ENCODE results near the gene SMG9. TPM values are rescaled to one million over a fixed set of nuclear protein-coding genes. Genes with fewer than 3 reads are reported as not detected.
A peak's percentile ranks its signal among the peaks of the same experiment; 100 is the strongest.

The SMG9 gene
- total RNA-seq, 1 donor from 2014 or later, result 44.7 TPM

DNA sequence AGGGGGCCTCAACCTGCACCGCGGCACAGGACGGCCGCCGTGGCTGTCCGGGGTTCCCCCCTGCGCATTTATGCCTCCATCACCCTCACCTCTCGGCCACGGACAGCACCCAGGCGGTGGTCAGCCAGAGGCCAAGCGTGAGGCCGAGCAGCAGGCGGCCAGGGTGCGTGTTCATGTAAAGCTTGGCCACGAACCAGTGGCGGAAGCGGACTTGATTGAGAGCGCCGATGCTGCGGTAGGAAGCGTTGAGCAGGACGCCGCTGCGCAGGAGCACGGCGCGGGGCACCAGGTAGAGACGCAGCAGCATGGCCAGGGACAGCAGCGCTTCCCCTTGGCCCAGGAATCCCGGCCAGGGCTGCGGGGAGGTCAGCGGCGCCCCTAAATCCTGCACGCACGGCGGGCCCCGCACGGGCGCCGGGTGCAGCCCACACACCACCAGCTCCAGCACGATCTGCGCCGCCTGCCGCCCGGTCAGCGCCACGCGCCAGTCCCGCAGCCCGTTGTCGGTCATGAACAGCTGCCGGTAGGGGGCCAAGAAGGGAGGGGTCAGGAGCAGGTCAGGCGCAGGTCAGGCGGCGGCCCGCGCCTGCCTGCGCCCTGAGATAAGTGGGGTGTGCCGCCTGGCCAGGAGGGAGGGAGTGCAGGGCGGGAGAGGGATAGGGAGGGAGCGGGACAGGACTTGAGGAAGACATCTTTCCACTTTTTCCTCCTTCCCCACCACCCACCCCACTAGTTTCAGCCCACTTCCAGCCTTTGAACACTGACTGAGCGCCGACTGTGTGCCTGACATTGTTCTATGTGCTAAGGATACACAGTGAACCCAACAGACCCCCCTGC lies 19.6 kb upstream of the SMG9 start:
- H3K9me3 ChIP-seq, result no peaks in the 10 kb centered on the region
- intact Hi-C loops (cut with DNase I), result no loop called here
- peak overlapping the region; percentile 22 for H3K4me3 ChIP-seq
- H3K36me3 ChIP-seq, result no peaks in the 10 kb centered on the region
- DNase-seq, result peak; percentile 85
- peak; percentile 87 for ATAC-seq
- H3K27ac ChIP-seq, result no peak overlapping the region
- no peaks in the 10 kb centered on the region for H3K27me3 ChIP-seq
- peak; percentile 52 for TF ChIP-seq CTCF (IDR thresholded peaks at IDR 0.05)
- peaks cover 33% of the 10 kb centered on the region for H3K4me1 ChIP-seq

DNA sequence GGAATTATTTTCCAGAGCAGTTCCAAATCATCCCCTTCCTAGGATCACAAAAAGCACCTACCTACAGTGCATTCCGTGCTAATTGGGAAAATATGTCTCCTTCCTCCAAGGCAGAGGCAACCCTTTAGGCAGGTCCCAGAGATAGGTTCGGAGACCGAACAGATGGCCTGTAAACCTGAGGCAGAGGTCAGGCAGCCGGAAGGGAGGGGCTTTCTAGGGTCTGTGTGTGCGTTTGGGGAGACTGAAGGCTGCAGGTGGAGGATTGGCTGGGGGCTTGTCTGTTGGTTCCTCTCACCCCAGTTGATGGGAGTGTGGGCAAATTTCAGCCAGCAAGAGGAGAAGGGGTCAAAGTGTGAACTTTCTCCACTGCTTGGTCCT lies 19.0 kb upstream of the SMG9 start:
- intact Hi-C loops (cut with DNase I), result no loop called here

GRCh38 chr19:43769256-43769655 lies 14.5 kb upstream of the SMG9 start:
- Histone ChIP-seq H3K36me3 (no peaks in the 10 kb centered on the region), H3K4me1 (peaks cover 27% of the 10 kb centered on the region), H3K4me3 (no peak overlapping the region), H3K9me3 (no peaks in the 10 kb centered on the region), H3K27me3 (no peaks in the 10 kb centered on the region), H3K27ac (no peak overlapping the region)
- no peak for TF ChIP-seq CTCF (IDR thresholded peaks at IDR 0.05)
- ATAC-seq, result no peak
- no peak for DNase-seq
- intact Hi-C loops (cut with DNase I), result no loop called here

More for the DNA sequence above, 19.0 kb upstream of the SMG9 start:
- no peak for DNase-seq
- ATAC-seq, result no peak
- no peak for TF ChIP-seq CTCF (IDR thresholded peaks at IDR 0.05)
- no peaks in the 10 kb centered on the region for H3K36me3 ChIP-seq
- no peaks in the 10 kb centered on the region for H3K9me3 ChIP-seq
- no peak overlapping the region for H3K27ac ChIP-seq
- no peak overlapping the region for H3K4me3 ChIP-seq
- no peaks in the 10 kb centered on the region for H3K27me3 ChIP-seq
- peaks cover 30% of the 10 kb centered on the region for H3K4me1 ChIP-seq

- no peaks in the 10 kb centered on the region for H3K27me3 ChIP-seq
- no peak overlapping the region for H3K4me3 ChIP-seq
- H3K27ac ChIP-seq, result no peak overlapping the region
- ATAC-seq (peak; percentile 57), DNase-seq (peak; percentile 76)
- no peak for TF ChIP-seq CTCF (IDR thresholded peaks at IDR 0.05)
- intact Hi-C loops (cut with DNase I), result no loop called here
- no peaks in the 10 kb centered on the region for H3K9me3 ChIP-seq
- H3K4me1 ChIP-seq, result peaks cover 22% of the 10 kb centered on the region
- H3K36me3 ChIP-seq, result no peaks in the 10 kb centered on the region
Measured at GRCh38 chr19:43768273-43769050, 13.7 kb upstream of the SMG9 start.

- no peak for ATAC-seq
- H3K27ac ChIP-seq, result no peak overlapping the region
Measured at GRCh38 chr19:43767818-43768217, 13.1 kb upstream of the SMG9 start.

More at GRCh38 chr19:43767818-43768217, 13.1 kb upstream of the SMG9 start:
- no peak for TF ChIP-seq CTCF (IDR thresholded peaks at IDR 0.05)
- Histone ChIP-seq H3K9me3 (no peaks in the 10 kb centered on the region), H3K4me1 (peaks cover 22% of the 10 kb centered on the region), H3K36me3 (no peaks in the 10 kb centered on the region), H3K4me3 (no peak overlapping the region), H3K27me3 (no peaks in the 10 kb centered on the region)
- intact Hi-C loops (cut with DNase I), result no loop called here
- no peak for DNase-seq

Data from upper lobe of right lung (tissue), 1 donor.